LNCaP clone FGC (cell line): Measurements from ENCODE around the gene ZDHHC5.
"Not testable (repeated sequence)": the region's sequence is repeated elsewhere in the genome, so short reads cannot be mapped to it uniquely, and the experiment has no call there.

ENCODE experiments used
- DNase-seq: peaks from one replicate; pipeline ENCODE4 v3.0.0-alpha.2; 2011; ENCODE audit warnings: low read depth
- H3K4me3 ChIP-seq: 2 replicates; pipeline ENCODE4 v1.5.1; 2011; ENCODE audit warnings: mild to moderate bottlenecking, low read depth, low read length, control low read depth
- TF ChIP-seq, protein P1 (sequence below): IDR thresholded peaks from 2 replicates; pipeline ENCODE4 v1.5.1; 2012; ENCODE audit warnings: mild to moderate bottlenecking; ENCODE audit not compliant: control insufficient read depth, insufficient read depth; ENCODE audit errors: extremely low read depth

The ZDHHC5 gene

DNA sequence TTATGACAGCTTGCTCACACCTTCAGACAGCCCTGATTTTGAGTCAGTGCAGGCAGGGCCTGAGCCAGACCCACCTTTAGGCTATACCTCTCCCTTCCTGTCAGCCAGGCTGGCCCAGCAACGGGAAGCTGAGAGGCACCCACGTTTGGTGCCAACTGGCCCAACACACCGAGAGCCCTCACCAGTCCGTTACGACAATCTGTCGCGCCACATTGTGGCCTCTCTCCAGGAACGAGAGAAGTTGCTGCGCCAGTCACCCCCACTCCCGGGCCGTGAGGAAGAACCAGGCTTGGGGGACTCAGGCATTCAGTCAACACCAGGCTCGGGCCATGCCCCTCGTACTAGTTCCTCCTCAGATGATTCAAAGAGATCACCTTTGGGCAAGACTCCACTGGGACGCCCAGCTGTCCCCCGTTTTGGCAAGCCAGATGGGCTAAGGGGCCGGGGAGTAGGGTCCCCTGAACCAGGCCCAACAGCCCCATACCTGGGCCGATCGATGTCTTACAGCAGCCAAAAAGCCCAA, 31.0 kb downstream of the ZDHHC5 start:
- DNase-seq, result no peak
- H3K4me3 ChIP-seq, result no peak overlapping the region
- TF ChIP-seq, protein P1, sequence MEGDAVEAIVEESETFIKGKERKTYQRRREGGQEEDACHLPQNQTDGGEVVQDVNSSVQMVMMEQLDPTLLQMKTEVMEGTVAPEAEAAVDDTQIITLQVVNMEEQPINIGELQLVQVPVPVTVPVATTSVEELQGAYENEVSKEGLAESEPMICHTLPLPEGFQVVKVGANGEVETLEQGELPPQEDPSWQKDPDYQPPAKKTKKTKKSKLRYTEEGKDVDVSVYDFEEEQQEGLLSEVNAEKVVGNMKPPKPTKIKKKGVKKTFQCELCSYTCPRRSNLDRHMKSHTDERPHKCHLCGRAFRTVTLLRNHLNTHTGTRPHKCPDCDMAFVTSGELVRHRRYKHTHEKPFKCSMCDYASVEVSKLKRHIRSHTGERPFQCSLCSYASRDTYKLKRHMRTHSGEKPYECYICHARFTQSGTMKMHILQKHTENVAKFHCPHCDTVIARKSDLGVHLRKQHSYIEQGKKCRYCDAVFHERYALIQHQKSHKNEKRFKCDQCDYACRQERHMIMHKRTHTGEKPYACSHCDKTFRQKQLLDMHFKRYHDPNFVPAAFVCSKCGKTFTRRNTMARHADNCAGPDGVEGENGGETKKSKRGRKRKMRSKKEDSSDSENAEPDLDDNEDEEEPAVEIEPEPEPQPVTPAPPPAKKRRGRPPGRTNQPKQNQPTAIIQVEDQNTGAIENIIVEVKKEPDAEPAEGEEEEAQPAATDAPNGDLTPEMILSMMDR, result no peak

DNA sequence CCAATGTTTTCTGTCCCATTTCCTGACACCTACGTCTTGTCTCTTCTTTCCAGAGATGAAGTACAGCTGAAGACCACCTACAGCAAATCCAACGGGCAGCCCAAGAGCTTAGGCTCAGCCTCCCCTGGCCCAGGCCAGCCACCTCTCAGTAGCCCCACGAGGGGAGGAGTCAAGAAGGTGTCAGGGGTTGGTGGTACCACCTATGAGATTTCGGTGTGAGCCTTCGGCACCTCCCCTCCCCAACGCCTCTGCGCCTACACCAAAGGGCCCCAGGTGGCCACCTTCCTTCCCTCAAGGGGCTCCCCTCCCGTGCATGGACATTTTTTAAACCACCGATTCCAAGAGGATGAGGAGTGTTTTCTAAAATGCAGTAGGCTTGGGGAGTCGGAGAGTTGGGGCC, 31.9 kb downstream of the ZDHHC5 start:
- TF ChIP-seq, protein P1, result no peak
- DNase-seq, result no peak

DNA sequence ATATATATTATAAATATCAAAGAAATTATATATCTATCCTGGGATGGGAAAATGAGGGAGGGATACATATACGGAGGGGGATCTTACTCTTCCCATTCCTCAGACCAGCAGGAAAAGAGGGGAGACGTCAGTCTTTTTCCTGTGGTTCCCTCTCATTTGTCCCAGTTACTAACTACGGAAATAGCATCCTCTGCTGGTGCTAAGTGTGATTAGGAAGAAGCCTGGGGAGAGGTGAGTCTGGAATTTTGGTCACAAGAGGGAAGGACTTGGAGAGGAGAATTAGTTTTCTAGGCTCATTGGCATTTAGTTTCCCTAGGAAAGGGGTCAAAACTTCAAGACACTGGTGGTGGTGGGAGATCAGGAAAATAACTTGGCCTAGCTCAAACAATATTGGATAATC, 32.5 kb downstream of the ZDHHC5 start:
- no peak for DNase-seq
- no peak overlapping the region for H3K4me3 ChIP-seq
- TF ChIP-seq, protein P1, result no peak

More for the DNA sequence above, 31.9 kb downstream of the ZDHHC5 start:
- H3K4me3 ChIP-seq, result no peak overlapping the region

DNA sequence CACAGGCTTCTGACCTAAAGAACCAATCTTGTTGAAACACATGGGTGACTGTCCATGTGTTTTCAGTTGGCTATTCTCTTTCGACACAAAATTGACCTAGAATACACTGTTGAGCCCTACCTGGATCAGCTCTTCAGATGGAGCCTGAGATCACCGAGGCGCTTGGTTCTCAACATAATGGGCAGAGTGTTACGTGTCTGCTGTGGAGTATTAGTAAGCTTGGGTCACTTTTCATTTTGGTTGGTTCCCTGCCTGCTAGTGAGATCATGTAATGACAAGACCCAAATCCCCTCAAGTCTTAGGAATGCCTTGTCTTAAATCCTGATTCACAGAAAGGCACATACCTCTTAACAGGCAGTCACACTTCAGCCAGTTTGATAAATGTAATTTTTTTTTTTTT, 35.4 kb downstream of the ZDHHC5 start:
- no peak for DNase-seq
- no peak overlapping the region for H3K4me3 ChIP-seq
- TF ChIP-seq, protein P1, result no peak

DNA sequence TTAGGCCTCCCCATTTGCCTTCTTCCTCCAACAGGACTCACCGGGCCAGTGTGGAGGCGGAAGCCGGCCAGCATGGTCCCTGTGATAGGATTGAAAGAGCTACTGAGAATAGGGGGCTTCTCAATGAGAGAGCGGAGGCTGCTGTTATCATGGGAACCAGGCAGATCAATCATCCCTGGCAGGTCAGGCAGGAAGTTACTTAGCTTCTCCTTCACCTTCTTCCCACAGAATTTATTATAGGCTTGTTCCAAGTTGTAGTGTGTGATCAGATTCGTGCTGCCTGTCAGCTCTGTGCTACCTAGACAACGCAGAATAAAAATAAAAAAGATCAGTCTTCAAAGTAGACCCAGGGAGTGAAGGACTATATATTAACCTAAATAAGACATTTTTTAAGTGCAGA, 37.0 kb downstream of the ZDHHC5 start:
- no peak overlapping the region for H3K4me3 ChIP-seq
- no peak for DNase-seq
- TF ChIP-seq, protein P1, result no peak

DNA sequence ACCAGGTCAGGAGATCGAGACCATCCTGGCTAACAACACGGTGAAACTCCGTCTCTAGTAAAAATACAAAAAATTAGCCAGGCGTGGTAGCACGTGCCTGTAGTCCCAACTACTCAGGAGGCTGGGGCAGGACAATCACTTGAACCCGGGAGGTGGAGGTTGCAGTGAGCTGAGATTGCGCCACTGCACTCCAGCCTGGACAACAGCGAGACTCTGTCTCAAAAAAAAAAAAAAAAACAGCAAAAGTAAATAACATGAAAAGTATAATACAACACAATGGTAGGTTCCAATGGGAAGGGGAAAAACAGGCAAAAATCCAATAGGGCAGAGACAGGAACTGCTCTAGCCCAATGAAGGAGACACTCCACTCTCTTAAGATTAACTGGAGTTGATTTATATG, 37.5 kb downstream of the ZDHHC5 start:
- DNase-seq, H3K4me3 ChIP-seq: not testable (repeated sequence)

DNA sequence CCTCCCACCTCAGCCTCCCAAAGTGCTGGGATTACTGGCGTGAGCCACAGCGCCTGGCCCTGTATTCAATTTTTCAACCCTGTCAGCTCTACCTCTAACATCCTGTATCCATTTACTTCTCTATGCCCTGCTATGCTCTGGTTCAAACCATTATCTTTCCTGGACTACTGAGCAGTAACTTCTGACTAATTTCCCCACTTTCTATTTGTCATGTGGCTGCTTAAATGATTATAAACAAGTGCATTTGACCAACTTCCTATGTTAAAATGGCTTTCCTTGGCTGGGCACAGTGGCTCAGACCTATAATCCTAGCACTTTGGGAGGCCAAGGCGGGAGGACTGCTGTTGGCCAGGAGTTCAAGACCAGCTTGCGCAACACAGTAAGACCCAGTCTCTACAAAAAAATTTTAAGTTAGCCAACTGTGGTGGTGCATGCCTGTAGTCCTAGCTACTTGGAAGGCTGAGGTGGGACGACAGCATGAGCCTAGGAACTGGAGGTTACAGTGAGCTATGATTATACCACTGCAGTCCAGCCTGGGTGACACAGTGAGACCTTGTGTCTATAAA, 42.0 kb downstream of the ZDHHC5 start:
- TF ChIP-seq, protein P1, result no peak
- no peak for DNase-seq
- no peak overlapping the region for H3K4me3 ChIP-seq
